CD4-positive, alpha-beta T cell treated with Interleukin-4 for 4 hours (primary cell): ENCODE results near the gene HS3ST6.
"Not testable (repeated sequence)": the region's sequence is repeated elsewhere in the genome, so short reads cannot be mapped to it uniquely, and the experiment has no call there.

Experiments used
- DNase-seq: peaks from one replicate; pipeline ENCODE4 v3.0.0-alpha.2; 2020

Gene HS3ST6

GRCh38 chr16:1918351-1919326 lies at the start of gene HS3ST6:
Gene HS3ST6, minus strand, starts transcription at chr16:1918415. Its CDS starts 92 bp downstream, at chr16:1918323.
- DNase-seq = no peak

GRCh38 chr16:1966460-1966859 lies 48.2 kb upstream of the HS3ST6 start, which contains the start of gene RNF151:
Gene RNF151, plus strand, starts transcription at chr16:1966856. Its CDS starts 26 bp downstream, at chr16:1966882.
- DNase-seq = no peak

GRCh38 chr16:1965396-1966001 lies 47.3 kb upstream of the HS3ST6 start:
- no peak for DNase-seq

- peak; percentile 99 for DNase-seq
Observed at GRCh38 chr16:1964506-1965395, 46.5 kb upstream of the HS3ST6 start, which contains the start of gene RPS2. Gene RPS2, minus strand, starts transcription at chr16:1964826. Its CDS starts 201 bp downstream, at chr16:1964625.

- no peak for DNase-seq
Observed at GRCh38 chr16:1963806-1964505, 45.7 kb upstream of the HS3ST6 start.

- not testable (repeated sequence) for DNase-seq
Observed at GRCh38 chr16:1962161-1963153, 44.2 kb upstream of the HS3ST6 start.

GRCh38 chr16:1961651-1962067 lies 43.4 kb upstream of the HS3ST6 start:
- DNase-seq = no peak

GRCh38 chr16:1960665-1961630 lies 42.7 kb upstream of the HS3ST6 start:
- DNase-seq = no peak

GRCh38 chr16:1959269-1960039 lies 41.2 kb upstream of the HS3ST6 start, which contains the start of gene NDUFB10:
Gene NDUFB10, plus strand, starts transcription at chr16:1959538. Its CDS starts 87 bp downstream, at chr16:1959625.
- peak; percentile 86 for DNase-seq

GRCh38 chr16:1958715-1959268 lies 40.6 kb upstream of the HS3ST6 start:
- DNase-seq = no peak

- DNase-seq = not testable (repeated sequence)
Observed at GRCh38 chr16:1958143-1958491, 39.9 kb upstream of the HS3ST6 start.

- DNase-seq = not testable (repeated sequence)
Observed at GRCh38 chr16:1957434-1958142, 39.4 kb upstream of the HS3ST6 start.

GRCh38 chr16:1953734-1954133 lies 35.5 kb upstream of the HS3ST6 start:
- no peak for DNase-seq

GRCh38 chr16:1950559-1950958 lies 32.3 kb upstream of the HS3ST6 start:
- no peak for DNase-seq

GRCh38 chr16:1950047-1950446 lies 31.8 kb upstream of the HS3ST6 start:
- no peak for DNase-seq

- no peak for DNase-seq
Observed at GRCh38 chr16:1949507-1949906, 31.3 kb upstream of the HS3ST6 start.

- DNase-seq = no peak
Observed at GRCh38 chr16:1947369-1947670, 29.1 kb upstream of the HS3ST6 start.
